GM18519 (cell line): ENCODE measurements around the gene PHF23.

ENCODE experiments used
- ATAC-seq: cut with Tn5 transposase; IDR thresholded peaks from one replicate; pipeline ENCODE4 v1.9.1; 2021; ENCODE audit warnings: mild to moderate bottlenecking, moderate library complexity; ENCODE audit not compliant: unreplicated experiment, low FRiP score

The PHF23 gene

GRCh38 chr17:7207120-7208001 is 31.9 kb downstream of the PHF23 start:
- ATAC-seq, result no peak

GRCh38 chr17:7205561-7205960 is 33.7 kb downstream of the PHF23 start:
- no peak for ATAC-seq

GRCh38 chr17:7204828-7205461 is 34.3 kb downstream of the PHF23 start:
- ATAC-seq, result peak; percentile 63

GRCh38 chr17:7204336-7204735 is 34.9 kb downstream of the PHF23 start:
- no peak for ATAC-seq

- ATAC-seq, result no peak
These were observed 35.9 kb downstream of the PHF23 start for GRCh38 chr17:7203391-7203790.

GRCh38 chr17:7196651-7197401 is 42.4 kb downstream of the PHF23 start:
- ATAC-seq, result no peak

GRCh38 chr17:7195971-7196370 is 43.3 kb downstream of the PHF23 start:
- no peak for ATAC-seq

- ATAC-seq, result no peak
These were observed 46.9 kb downstream of the PHF23 start for GRCh38 chr17:7192271-7192937.

GRCh38 chr17:7191571-7192270 is 47.5 kb downstream of the PHF23 start:
- no peak for ATAC-seq

- no peak for ATAC-seq
These were observed 48.2 kb downstream of the PHF23 start for GRCh38 chr17:7191069-7191468.

GRCh38 chr17:7190276-7190917 is 48.9 kb downstream of the PHF23 start:
- ATAC-seq, result no peak

- ATAC-seq, result no peak
These were observed 53.0 kb downstream of the PHF23 start for GRCh38 chr17:7186241-7186640.
